Hepatocyte (in vitro differentiated cells): ENCODE results near the gene IL1R1. TPM values are rescaled to one million over a fixed set of nuclear protein-coding genes. Genes with fewer than 3 reads are reported as not detected.

Experiments used
- DNase-seq: peaks from one replicate; pipeline ENCODE4 v3.0.0-alpha.2; 2016; ENCODE audit warnings: low spot score
- H2AFZ ChIP-seq: fragments of 200-600 bp; sonication (generic); 2 replicates; pipeline ENCODE4 v1.6.0; 2016; ENCODE audit warnings: antibody characterized with exemption, mild to moderate bottlenecking
- H3K27ac ChIP-seq: fragments of 200-600 bp; sonication (generic); 2 replicates; pipeline ENCODE4 v1.5.1; 2016; ENCODE audit warnings: mild to moderate bottlenecking
- H3K27me3 ChIP-seq: fragments of 200-600 bp; sonication (generic); 2 replicates; pipeline ENCODE4 v1.6.1; 2016
- H3K36me3 ChIP-seq: fragments of 200-600 bp; sonication (generic); replicated peaks from 2 replicates; pipeline ENCODE4 v1.5.1; 2016; ENCODE audit warnings: low read depth; ENCODE audit not compliant: insufficient read depth
- H3K4me1 ChIP-seq: fragments of 200-600 bp; sonication (generic); 2 replicates; pipeline ENCODE4 v1.5.1; 2016; ENCODE audit warnings: mild to moderate bottlenecking, moderate library complexity; ENCODE audit not compliant: insufficient read depth
- H3K4me2 ChIP-seq: fragments of 200-600 bp; sonication (generic); 2 replicates; pipeline ENCODE4 v1.6.0; 2016
- H3K4me3 ChIP-seq: fragments of 200-600 bp; sonication (generic); 2 replicates; pipeline ENCODE4 v1.5.1; 2016; ENCODE audit warnings: mild to moderate bottlenecking
- H3K79me2 ChIP-seq: fragments of 200-600 bp; sonication (generic); 2 replicates; pipeline ENCODE4 v1.6.0; 2017; ENCODE audit warnings: mild to moderate bottlenecking
- H3K9me2 ChIP-seq: fragments of 200-600 bp; sonication (generic); replicated peaks from 2 replicates; pipeline ENCODE4 v1.6.0; 2017; ENCODE audit warnings: mild to moderate bottlenecking; ENCODE audit not compliant: insufficient read depth
- H3K9me3 ChIP-seq: fragments of 200-600 bp; sonication (generic); 2 replicates; pipeline ENCODE4 v1.5.1; 2016; ENCODE audit warnings: low read depth, mild to moderate bottlenecking
- H4K20me1 ChIP-seq: fragments of 200-600 bp; sonication (generic); 2 replicates; pipeline ENCODE4 v1.6.0; 2016; ENCODE audit warnings: mild to moderate bottlenecking; ENCODE audit not compliant: insufficient read depth, poor library complexity, severe bottlenecking
- EZH2 ChIP-seq: fragments of 200-600 bp; sonication (generic); IDR thresholded peaks from 2 replicates; pipeline ENCODE4 v1.6.1; 2016; ENCODE audit warnings: antibody characterized with exemption, mild to moderate bottlenecking, borderline replicate concordance
- EZH2phosphoT487 ChIP-seq: fragments of 200-600 bp; sonication (generic); IDR thresholded peaks from one replicate; pipeline ENCODE4 v1.6.1; 2018; ENCODE audit warnings: antibody characterized with exemption, mild to moderate bottlenecking, low read depth, moderate library complexity; ENCODE audit not compliant: unreplicated experiment, severe bottlenecking
- WGBS: methylation state at CpG from one replicate; pipeline ENCODE4 v1.1.6; 2016; ENCODE audit warnings: low lambda C conversion rate; ENCODE audit errors: missing lambda C conversion rate; 5-methylcytosine and 5-hydroxymethylcytosine counted together
- polyA plus RNA-seq: library from polyadenylated mRNA; unstranded; fragments of >200 nt; fragmentation: Nextera tagmentation; extraction: Ambion mirVana; gene quantifications from 2 replicates; pipeline ENCODE4 v1.2.1, GENCODE V29; 2016
- total RNA-seq: library from RNA; depleted of rRNA; stranded (reverse); fragments of >200 nt; gene quantifications from 2 replicates; pipeline ENCODE4 v1.2.3, GENCODE V29; 2014
- TF ChIP-seq, protein P1 (sequence below): fragments of 200-600 bp; sonication (generic); IDR thresholded peaks from 2 replicates; pipeline ENCODE4 v1.5.1; 2016; ENCODE audit warnings: antibody characterized with exemption, mild to moderate bottlenecking; ENCODE audit not compliant: poor library complexity

The IL1R1 gene
- total and polyA plus RNA-seq, 2 experiments from 2014 or later: 49.6 to 72.8 TPM

DNA sequence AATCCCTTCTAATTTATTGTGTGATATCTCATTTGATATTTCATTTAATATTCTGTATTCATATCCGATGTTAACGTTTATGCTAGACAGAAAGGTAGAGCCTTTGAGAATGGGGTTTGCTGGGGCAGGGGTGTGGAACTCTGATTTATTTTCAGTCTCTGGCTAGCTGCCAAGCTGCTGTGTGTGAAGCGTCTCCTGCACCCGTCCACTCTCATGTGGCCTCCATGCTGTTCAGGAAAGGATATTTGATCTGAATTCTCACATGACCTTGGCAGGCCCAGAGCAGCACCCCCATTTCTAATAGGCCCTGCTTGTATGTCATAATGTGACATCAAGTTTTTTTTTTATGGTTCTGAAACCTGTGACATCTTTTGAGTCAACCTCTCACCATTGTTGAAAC lies 1.6 kb downstream of the IL1R1 start:
- H3K4me2 ChIP-seq: peak overlapping the region; percentile 92
- no peaks in the 10 kb centered on the region for H4K20me1 ChIP-seq
- no peak for TF ChIP-seq EZH2phosphoT487
- TF ChIP-seq, protein P1, sequence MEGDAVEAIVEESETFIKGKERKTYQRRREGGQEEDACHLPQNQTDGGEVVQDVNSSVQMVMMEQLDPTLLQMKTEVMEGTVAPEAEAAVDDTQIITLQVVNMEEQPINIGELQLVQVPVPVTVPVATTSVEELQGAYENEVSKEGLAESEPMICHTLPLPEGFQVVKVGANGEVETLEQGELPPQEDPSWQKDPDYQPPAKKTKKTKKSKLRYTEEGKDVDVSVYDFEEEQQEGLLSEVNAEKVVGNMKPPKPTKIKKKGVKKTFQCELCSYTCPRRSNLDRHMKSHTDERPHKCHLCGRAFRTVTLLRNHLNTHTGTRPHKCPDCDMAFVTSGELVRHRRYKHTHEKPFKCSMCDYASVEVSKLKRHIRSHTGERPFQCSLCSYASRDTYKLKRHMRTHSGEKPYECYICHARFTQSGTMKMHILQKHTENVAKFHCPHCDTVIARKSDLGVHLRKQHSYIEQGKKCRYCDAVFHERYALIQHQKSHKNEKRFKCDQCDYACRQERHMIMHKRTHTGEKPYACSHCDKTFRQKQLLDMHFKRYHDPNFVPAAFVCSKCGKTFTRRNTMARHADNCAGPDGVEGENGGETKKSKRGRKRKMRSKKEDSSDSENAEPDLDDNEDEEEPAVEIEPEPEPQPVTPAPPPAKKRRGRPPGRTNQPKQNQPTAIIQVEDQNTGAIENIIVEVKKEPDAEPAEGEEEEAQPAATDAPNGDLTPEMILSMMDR: no peak
- no peak for TF ChIP-seq EZH2
- H3K27me3 ChIP-seq: no peaks in the 10 kb centered on the region
- 68% methylated on average over 4 of the region's 4 CpGs for WGBS
- H3K36me3 ChIP-seq: no peaks in the 10 kb centered on the region
- peaks cover 64% of the 10 kb centered on the region for H3K79me2 ChIP-seq
- peaks cover 4% of the 10 kb centered on the region for H3K9me3 ChIP-seq
- peak overlapping the region; percentile 98 for H3K27ac ChIP-seq
- no peaks in the 10 kb centered on the region for H3K9me2 ChIP-seq
- no peak overlapping the region for H2AFZ ChIP-seq
- DNase-seq: peak; percentile 39
- H3K4me3 ChIP-seq: peak overlapping the region; percentile 56
- H3K4me1 ChIP-seq: peaks cover 17% of the 10 kb centered on the region

DNA sequence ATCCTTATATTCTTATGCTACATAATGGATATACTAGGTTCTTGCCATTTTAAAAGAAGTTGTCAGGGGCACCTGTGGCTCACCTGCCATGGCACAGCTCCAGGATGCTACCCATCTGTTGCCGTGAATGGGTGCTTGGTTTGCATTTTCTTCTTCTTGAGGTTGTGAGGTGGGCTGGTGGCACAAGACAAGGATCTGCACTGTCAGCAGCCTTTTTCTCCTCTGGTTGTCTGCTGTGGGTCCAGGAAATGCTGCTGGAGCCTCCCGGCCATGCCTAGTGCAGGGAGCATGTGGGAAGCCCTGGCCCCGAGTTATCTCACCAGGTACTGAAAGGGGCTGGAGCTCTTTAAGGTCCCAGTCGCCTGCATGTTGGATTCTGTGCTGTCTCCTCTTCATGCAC lies 2.6 kb downstream of the IL1R1 start:
- no peaks in the 10 kb centered on the region for H4K20me1 ChIP-seq
- no peaks in the 10 kb centered on the region for H3K36me3 ChIP-seq
- TF ChIP-seq EZH2 (no peak), EZH2phosphoT487 (no peak)
- TF ChIP-seq, protein P1: no peak
- H3K4me2 ChIP-seq: peak overlapping the region; percentile 92
- peaks cover 73% of the 10 kb centered on the region for H3K79me2 ChIP-seq
- no peaks in the 10 kb centered on the region for H3K9me2 ChIP-seq
- H3K27me3 ChIP-seq: no peaks in the 10 kb centered on the region
- no peak for DNase-seq
- no peak overlapping the region for H2AFZ ChIP-seq
- no peak overlapping the region for H3K4me3 ChIP-seq
- peaks cover 4% of the 10 kb centered on the region for H3K9me3 ChIP-seq
- H3K4me1 ChIP-seq: peaks cover 17% of the 10 kb centered on the region
- WGBS: 96% methylated on average over 4 of the region's 4 CpGs
- no peak overlapping the region for H3K27ac ChIP-seq

DNA sequence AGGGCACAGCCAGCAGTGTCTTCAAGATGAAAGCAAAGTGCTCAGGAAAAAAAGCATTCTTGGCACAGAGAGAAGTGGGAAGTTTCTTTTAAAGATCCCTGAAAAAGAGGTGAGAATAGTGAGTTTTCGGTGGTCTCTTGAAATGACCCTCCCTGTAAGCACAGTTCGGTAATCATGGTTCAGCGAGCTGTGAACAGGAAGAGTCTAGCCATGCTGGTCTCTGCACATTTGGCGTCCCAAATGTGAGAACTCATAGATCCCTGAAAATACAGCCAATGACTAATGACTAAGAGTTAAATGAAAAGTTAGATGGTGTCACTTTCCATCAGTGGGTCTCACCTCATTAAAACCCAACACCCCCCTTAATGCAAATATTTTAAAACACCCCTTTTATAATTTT lies 3.4 kb downstream of the IL1R1 start:
- no peaks in the 10 kb centered on the region for H3K9me2 ChIP-seq
- H4K20me1 ChIP-seq: peaks cover 5% of the 10 kb centered on the region
- 98% methylated on average over 4 of the region's 4 CpGs for WGBS
- no peak overlapping the region for H3K4me2 ChIP-seq
- no peak for DNase-seq
- H3K27me3 ChIP-seq: no peaks in the 10 kb centered on the region
- no peak overlapping the region for H3K4me3 ChIP-seq
- peaks cover 12% of the 10 kb centered on the region for H3K4me1 ChIP-seq
- no peaks in the 10 kb centered on the region for H3K36me3 ChIP-seq
- TF ChIP-seq EZH2phosphoT487 (no peak), EZH2 (no peak)
- TF ChIP-seq, protein P1: no peak
- H3K79me2 ChIP-seq: peaks cover 82% of the 10 kb centered on the region
- H3K27ac ChIP-seq: no peak overlapping the region
- H3K9me3 ChIP-seq: peaks cover 4% of the 10 kb centered on the region
- H2AFZ ChIP-seq: no peak overlapping the region

DNA sequence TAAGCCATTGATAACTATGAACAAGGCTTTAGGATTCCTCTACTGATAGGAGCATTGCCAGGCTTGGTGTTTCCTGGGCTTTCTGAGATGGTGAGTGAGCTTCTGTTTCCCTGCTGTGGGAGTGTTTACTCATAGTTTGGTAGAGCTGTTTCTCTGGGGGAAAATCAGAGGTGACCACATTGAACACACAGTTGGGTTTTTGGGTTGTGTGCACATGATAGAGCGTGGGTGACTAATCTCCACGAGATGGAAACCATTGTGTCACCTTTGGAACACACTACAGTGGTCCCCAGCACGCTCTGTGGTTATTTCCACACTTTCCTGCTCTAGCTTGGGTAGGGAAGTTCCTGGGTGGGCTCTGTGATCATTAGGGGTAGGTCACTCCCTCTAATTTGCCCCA lies 5.4 kb downstream of the IL1R1 start:
- H3K4me2 ChIP-seq: no peak overlapping the region
- H3K9me3 ChIP-seq: peaks cover 4% of the 10 kb centered on the region
- no peaks in the 10 kb centered on the region for H3K36me3 ChIP-seq
- peaks cover 94% of the 10 kb centered on the region for H3K79me2 ChIP-seq
- 92% methylated on average over 3 of the region's 3 CpGs for WGBS
- peaks cover 5% of the 10 kb centered on the region for H4K20me1 ChIP-seq
- H3K4me1 ChIP-seq: no peaks in the 10 kb centered on the region
- no peak for DNase-seq
- no peak overlapping the region for H2AFZ ChIP-seq
- peak overlapping the region; percentile 31 for H3K27ac ChIP-seq
- no peaks in the 10 kb centered on the region for H3K9me2 ChIP-seq
- no peaks in the 10 kb centered on the region for H3K27me3 ChIP-seq
- no peak overlapping the region for H3K4me3 ChIP-seq
- TF ChIP-seq EZH2: no peak
- TF ChIP-seq EZH2phosphoT487: no peak
- TF ChIP-seq, protein P1: no peak
